HepG2 (cell line): ENCODE data around the gene POLE. TPM values are rescaled to one million over a fixed set of nuclear protein-coding genes. Genes with fewer than 3 reads are reported as not detected.

Source experiments
- ATAC-seq: fragments of 200-7000 bp; cut with Tn5 transposase; 3 replicates; pipeline ENCODE4 v1.9.1; 2020; ENCODE audit warnings: mild to moderate bottlenecking, moderate library complexity
- BruUV-seq: library from RNA; stranded (reverse); fragments of 400-500 nt; replicated peaks from 2 replicates; lab custom pipeline; 2021; lab: Mats Ljungman, UMichigan
- CTCF ChIA-PET: fragments of 300-600 bp; formaldehyde crosslinking; extraction: SDS; loops from one replicate; lab custom pipeline; 2021; ENCODE audit warnings: low total read pairs, inconsistent platforms, low intra/inter-chr PET ratio; lab: Yijun Ruan, JAX
- POLR2A ChIA-PET: fragments of 350-600 bp; sonication (Branson Sonifier 250); formaldehyde crosslinking; loops from one replicate; lab custom pipeline; 2020; ENCODE audit warnings: antibody characterized with exemption, inconsistent platforms; lab: Yijun Ruan, JAX
- DNase-seq: peaks from one replicate; pipeline ENCODE4 v3.0.0-alpha.2; 2015; ENCODE audit warnings: low spot score
- FAIRE-seq: peaks from 3 replicates; lab custom pipeline; 2011; peaks lifted over from hg19 to GRCh38; lab: Jason Lieb, UNC
- H2AFZ ChIP-seq: one replicate; pipeline ENCODE4 v1.6.1; 2011; ENCODE audit warnings: low read length, inconsistent platforms
- H3K27ac ChIP-seq: fragments of 300-600 bp; 3 replicates; pipeline ENCODE4 v1.8.0; 2011; ENCODE audit warnings: mixed run types, mild to moderate bottlenecking, mixed read lengths, low read length, inconsistent platforms; ENCODE audit not compliant: insufficient read depth; ENCODE audit errors: extremely low read length
- H3K27me3 ChIP-seq, 2 experiments: fragments of 200-600 bp in 1 of 2; 2 replicates in 1 of 2; 3 replicates in 1 of 2; pipeline versions ENCODE4 v1.6.0 to v1.8.0; 2011; ENCODE audit warnings: low read length in 2 of 2, mild to moderate bottlenecking in 2 of 2, moderate library complexity in 2 of 2, inconsistent platforms in 1 of 2; ENCODE audit not compliant: insufficient read depth in 2 of 2, control insufficient read depth in 1 of 2
- H3K36me3 ChIP-seq, 2 experiments: fragments of 200-600 bp in 1 of 2; replicated peaks in 1 of 2; 2 replicates in 1 of 2; 3 replicates in 1 of 2; pipeline versions ENCODE4 v1.5.1 to v1.8.0; 2011; ENCODE audit warnings: low read length in 2 of 2, inconsistent platforms in 1 of 2; ENCODE audit not compliant: insufficient read depth in 2 of 2, control insufficient read depth in 1 of 2
- H3K4me1 ChIP-seq: 2 replicates; pipeline ENCODE4 v1.5.1; 2012; ENCODE audit warnings: low read length, inconsistent platforms; ENCODE audit not compliant: insufficient read depth
- H3K4me2 ChIP-seq: 2 replicates; pipeline ENCODE4 v1.6.0; 2011; ENCODE audit warnings: low read depth, low read length, inconsistent platforms
- H3K4me3 ChIP-seq, 3 experiments: fragments of 200-600 bp in 1 of 3; sonication (generic), shearing (Covaris generic) in 1 of 3; replicated peaks in 1 of 3; 2 replicates each; pipeline ENCODE4 v1.5.1; 2011 to 2016; ENCODE audit warnings: low read length in 3 of 3, inconsistent platforms in 2 of 3, low read depth in 2 of 3, mild to moderate bottlenecking in 2 of 3, control low read depth in 1 of 3, mixed read lengths in 1 of 3; ENCODE audit not compliant: insufficient read depth in 1 of 3
- H3K79me2 ChIP-seq: one replicate; pipeline ENCODE4 v1.6.1; 2011; ENCODE audit warnings: low read length, inconsistent platforms; ENCODE audit not compliant: insufficient read depth
- H3K9ac ChIP-seq: 2 replicates; pipeline ENCODE4 v1.6.0; 2011; ENCODE audit warnings: mild to moderate bottlenecking, low read depth, low read length, inconsistent platforms; ENCODE audit not compliant: insufficient read depth
- H3K9me3 ChIP-seq: 2 replicates; pipeline ENCODE4 v1.5.1; 2012; ENCODE audit warnings: mild to moderate bottlenecking, low read length
- H4K20me1 ChIP-seq: 2 replicates; pipeline ENCODE4 v1.6.0; 2011; ENCODE audit warnings: inconsistent platforms, mild to moderate bottlenecking, low read length, moderate library complexity; ENCODE audit not compliant: insufficient read depth
- AHR ChIP-seq: IDR thresholded peaks from 2 replicates; pipeline ENCODE4 v1.6.1; 2018; ENCODE audit warnings: missing genetic modification reagents, missing compliant biosample characterization
- GMEB1 ChIP-seq: sonication (generic); formaldehyde crosslinking; IDR thresholded peaks from 2 replicates; pipeline ENCODE4 v1.5.1; 2020; ENCODE audit warnings: missing genetic modification reagents, mild to moderate bottlenecking, borderline replicate concordance
- HNF4A ChIP-seq: sonication (generic); formaldehyde crosslinking; IDR thresholded peaks from 2 replicates; pipeline ENCODE4 v1.4.0; 2020; ENCODE audit warnings: missing genetic modification reagents
- IRF9 ChIP-seq: sonication (generic); formaldehyde crosslinking; IDR thresholded peaks from 2 replicates; pipeline ENCODE4 v1.8.0; 2022; ENCODE audit warnings: missing genetic modification reagents, mild to moderate bottlenecking, borderline replicate concordance
- JUND ChIP-seq: sonication (generic); formaldehyde crosslinking; IDR thresholded peaks from 2 replicates; pipeline ENCODE4 v1.8.0; 2022; ENCODE audit warnings: mild to moderate bottlenecking, missing genetic modification reagents
- RFX5 ChIP-seq: IDR thresholded peaks from 2 replicates; pipeline ENCODE4 v1.6.1; 2011; ENCODE audit warnings: low read depth, low read length, improper control_type of control experiment
- SMC3 ChIP-seq: IDR thresholded peaks from 2 replicates; pipeline ENCODE4 v1.6.1; 2011; ENCODE audit warnings: low read length, improper control_type of control experiment
- SOX5 ChIP-seq: IDR thresholded peaks from 2 replicates; pipeline ENCODE4 v1.6.1; 2016; ENCODE audit warnings: borderline replicate concordance
- TEAD3 ChIP-seq: optimal IDR thresholded peaks from 2 replicates; pipeline ENCODE3; 2016; ENCODE audit warnings: borderline replicate concordance
- TFE3 ChIP-seq: IDR thresholded peaks from 2 replicates; pipeline ENCODE4 v1.6.1; 2016
- ZNF549 ChIP-seq: sonication (generic); formaldehyde crosslinking; IDR thresholded peaks from 2 replicates; pipeline ENCODE4 v1.5.0; 2020; ENCODE audit warnings: missing genetic modification reagents
- ZNF687 ChIP-seq: sonication (generic); formaldehyde crosslinking; IDR thresholded peaks from 2 replicates; pipeline ENCODE4 v1.5.1; 2020; ENCODE audit warnings: mild to moderate bottlenecking, missing genetic modification reagents, moderate library complexity
- ZSCAN9 ChIP-seq: IDR thresholded peaks from 2 replicates; pipeline ENCODE4 v1.6.1; 2016; ENCODE audit warnings: borderline replicate concordance
- WGBS: methylation state at CpG from one replicate; pipeline ENCODE4 v1.1.6; 2017; ENCODE audit warnings: low lambda C conversion rate; 5-methylcytosine and 5-hydroxymethylcytosine counted together
- in situ Hi-C: cut with HindIII; loops from 2 replicates; pipeline ENCODE4 v1.10.0; 2017; ENCODE audit warnings: low pct_unique_long_range_greater_than_20kb; ENCODE audit not compliant: extremely low pct_ligation_motif_present
- intact Hi-C: fragments of 100-400 bp; cut with micrococcal nuclease; formaldehyde crosslinking; loops from one replicate; pipeline ENCODE4 v1.10.0; 2022; ENCODE audit not compliant: unreplicated experiment
- polyA plus RNA-seq, 8 experiments: library from polyadenylated mRNA; depleted of rRNA in 3 of 8; stranded (reverse) in 7 of 8; unstranded in 1 of 8; fragments of >200 nt; fragmentation: Illumina TruSeq in 4 of 8; extraction: Trizol in 4 of 8; gene quantifications; 2 replicates each; pipeline versions ENCODE4 v1.2.1 to v1.2.3, GENCODE V29; 2011 to 2016; ENCODE audit warnings: low read depth in 4 of 8, missing spikeins in 1 of 8, mixed read lengths in 1 of 8; ENCODE audit not compliant: insufficient read depth in 1 of 8
- total RNA-seq, 5 experiments: library from RNA; depleted of rRNA; stranded (reverse); fragments of >200 nt; fragmentation: Illumina TruSeq; extraction: Trizol; gene quantifications; 2 replicates each; pipeline ENCODE4 v1.2.3, GENCODE V29; 2016; ENCODE audit warnings: low read depth in 1 of 5

The POLE gene
- total and polyA plus RNA-seq, 2 of the 13 experiments (the other 11 are each of a cell fraction or from before 2014, with no cell fraction given), result 25.3 to 52.2 TPM

GRCh38 chr12:132638541-132639408 lies 48.4 kb downstream of the POLE start:
- intact Hi-C loops, result no loop called here
- TF ChIP-seq SMC3 (peak; percentile 46; the same call in 1 of the 2 replicates), ZNF687 (CRISPR knock-in tag) (0 out of 2 replicates have a peak, but pooled peaks have one; percentile 8), SOX5 (CRISPR knock-in tag) (no peak), HNF4A (no peak), TEAD3 (CRISPR knock-in tag) (peak; percentile 24), IRF9 (CRISPR knock-in tag) (no peak), AHR (0 out of 2 replicates have a peak, but pooled peaks have one; percentile 50), ZNF549 (no peak), TFE3 (CRISPR knock-in tag) (no peak), ZSCAN9 (CRISPR knock-in tag) (no peak), GMEB1 (CRISPR knock-in tag) (no peak), JUND (CRISPR knock-in tag) (no peak), RFX5 (no peak)

More at GRCh38 chr12:132638541-132639408, 48.4 kb downstream of the POLE start:
- FAIRE-seq (peak; percentile 65), ATAC-seq (peak; percentile 71), DNase-seq (peak; percentile 17)
- Histone ChIP-seq H3K27me3 (no peaks in the 10 kb centered on the region), H3K9me3 (no peaks in the 10 kb centered on the region), H4K20me1 (no peaks in the 10 kb centered on the region; the same call in 1 of the 2 replicates), H3K27ac (no peak overlapping the region), H3K79me2 (no peaks in the 10 kb centered on the region), H3K4me3 (no peak overlapping the region), H3K9ac (no peak overlapping the region), H2AFZ (no peak overlapping the region), H3K4me2 (no peak overlapping the region), H3K36me3 (peaks cover 43 to 83% of the 10 kb centered on the region in 2 experiments; a peak in 4 of 5 replicates), H3K4me1 (no peaks in the 10 kb centered on the region)
- ChIA-PET POLR2A (no interaction called here), CTCF (interaction anchor here (1.3 kb wide), 1 partner anchor 38 kb away, joined by 4 read pairs; no protein-coding TSS in a partner anchor)
- WGBS, result 87% methylated on average over 22 of the region's 25 CpGs
- in situ Hi-C loops, result no loop called here
- no TSS peak for BruUV-seq
